OCI-LY7 (cell line): ENCODE measurements around the gene LMNTD2. TPM values are rescaled to one million over a fixed set of nuclear protein-coding genes. Genes with fewer than 3 reads are reported as not detected.

ENCODE experiments used
- BruUV-seq: library from RNA; stranded (reverse); fragments of 400-500 nt; replicated peaks from 2 replicates; lab custom pipeline; 2021; lab: Mats Ljungman, UMichigan
- CTCF ChIA-PET: fragments of 300-600 bp; sonication (Branson Sonifier 250); formaldehyde crosslinking; loops from one replicate; lab custom pipeline; 2022; ENCODE audit warnings: antibody characterized with exemption; ENCODE audit not compliant: unreplicated experiment; lab: Charles Lee
- POLR2A ChIA-PET: fragments of 300-600 bp; sonication (Branson Sonifier 250); formaldehyde crosslinking; loops from one replicate; lab custom pipeline; 2022; ENCODE audit warnings: antibody characterized with exemption; lab: Charles Lee
- DNase-seq: peaks from one replicate; pipeline ENCODE4 v3.0.0-alpha.2; 2015; ENCODE audit warnings: low spot score
- H2AFZ ChIP-seq: fragments of 200-600 bp; sonication (generic), shearing (Covaris generic); 2 replicates; pipeline ENCODE4 v1.6.1; 2014; ENCODE audit warnings: mild to moderate bottlenecking, antibody characterized with exemption, low read length, moderate library complexity
- H3K27ac ChIP-seq: fragments of 200-600 bp; sonication (generic); 2 replicates; pipeline ENCODE4 v1.5.1; 2014; ENCODE audit warnings: mixed run types, low read depth, mild to moderate bottlenecking, moderate library complexity, low read length, inconsistent platforms; ENCODE audit not compliant: poor library complexity, severe bottlenecking
- H3K36me3 ChIP-seq: fragments of 200-600 bp; sonication (generic); 2 replicates; pipeline ENCODE4 v1.6.1; 2014; ENCODE audit warnings: mild to moderate bottlenecking, antibody characterized with exemption, low read length, moderate library complexity, mixed read lengths; ENCODE audit not compliant: insufficient read depth
- H3K4me1 ChIP-seq: fragments of 200-600 bp; sonication (generic); 2 replicates; pipeline ENCODE4 v1.5.1; 2014; ENCODE audit warnings: mild to moderate bottlenecking, low read length; ENCODE audit not compliant: insufficient read depth, poor library complexity, severe bottlenecking
- H3K4me2 ChIP-seq: fragments of 200-600 bp; sonication (generic); 2 replicates; pipeline ENCODE4 v1.6.1; 2014; ENCODE audit warnings: mild to moderate bottlenecking, low read length
- H3K4me3 ChIP-seq: fragments of 200-600 bp; sonication (generic); 2 replicates; pipeline ENCODE4 v1.5.1; 2014; ENCODE audit warnings: mild to moderate bottlenecking, low read depth, low read length; ENCODE audit not compliant: poor library complexity, severe bottlenecking
- H3K79me2 ChIP-seq: fragments of 200-600 bp; sonication (generic); 2 replicates; pipeline ENCODE4 v1.6.1; 2016; ENCODE audit warnings: low read depth, mild to moderate bottlenecking, low read length, moderate library complexity, mixed read lengths; ENCODE audit not compliant: insufficient read depth
- H3K9me2 ChIP-seq: fragments of 200-600 bp; sonication (generic); 2 replicates; pipeline ENCODE4 v1.6.1; 2016; ENCODE audit warnings: mild to moderate bottlenecking, low read length, mixed read lengths; ENCODE audit not compliant: insufficient read depth
- H3K9me3 ChIP-seq: fragments of 200-600 bp; sonication (generic); 2 replicates; pipeline ENCODE4 v1.6.1; 2014; ENCODE audit warnings: mild to moderate bottlenecking, mixed run types, low read length, mixed read lengths
- H4K20me1 ChIP-seq: fragments of 200-600 bp; sonication (generic); 2 replicates; pipeline ENCODE4 v1.6.1; 2014; ENCODE audit warnings: mild to moderate bottlenecking, antibody characterized with exemption, low read length, moderate library complexity, mixed read lengths; ENCODE audit not compliant: insufficient read depth
- CTCF ChIP-seq: fragments of 200-600 bp; sonication (generic); conservative IDR thresholded peaks from 2 replicates; pipeline ENCODE4 v1.5.1; 2014; ENCODE audit warnings: mild to moderate bottlenecking, antibody characterized with exemption, low read length, moderate library complexity, mixed read lengths
- EZH2phosphoT487 ChIP-seq: fragments of 200-600 bp; sonication (generic); IDR thresholded peaks from 2 replicates; pipeline ENCODE4 v1.6.1; 2018; ENCODE audit warnings: low read depth, borderline replicate concordance, mild to moderate bottlenecking, mixed run types, antibody characterized with exemption, low read length, moderate library complexity, mixed read lengths
- intact Hi-C: fragments of 100-400 bp; cut with micrococcal nuclease; formaldehyde crosslinking; loops from one replicate; pipeline ENCODE4 v1.10.0; 2022; ENCODE audit not compliant: unreplicated experiment
- total RNA-seq, 2 experiments: library from RNA; depleted of rRNA in 1 of 2; stranded (reverse); fragments of >200 nt in 1 of 2; shearing (Covaris generic) in 1 of 2; gene quantifications; 2 replicates each; pipeline ENCODE4 v1.2.3, GENCODE V29; 2014 to 2022

The LMNTD2 gene
- total RNA-seq, 2 experiments from 2014 or later, result 4.7 to 17.7 TPM

- Histone ChIP-seq H3K4me3 (no peak overlapping the region), H3K4me2 (no peak overlapping the region), H4K20me1 (no peaks in the 10 kb centered on the region), H2AFZ (no peak overlapping the region), H3K36me3 (peaks cover 17% of the 10 kb centered on the region; the same call in 1 of the 2 replicates), H3K4me1 (peaks cover 28% of the 10 kb centered on the region), H3K79me2 (no peaks in the 10 kb centered on the region), H3K27ac (no peak overlapping the region), H3K9me3 (no peaks in the 10 kb centered on the region), H3K9me2 (no peaks in the 10 kb centered on the region)
- CTCF ChIA-PET, result no interaction called here
- no TSS peak for BruUV-seq
- POLR2A ChIA-PET, result no interaction called here
- DNase-seq, result no peak
- intact Hi-C loops, result no loop called here
- TF ChIP-seq CTCF, result no peak
- no peak for TF ChIP-seq EZH2phosphoT487
Measured at GRCh38 chr11:532986-533585, 27.5 kb downstream of the LMNTD2 start.

- CTCF ChIA-PET, result no interaction called here
- BruUV-seq, result no TSS peak
Measured at GRCh38 chr11:532527-532985, 28.0 kb downstream of the LMNTD2 start.

More at GRCh38 chr11:532527-532985, 28.0 kb downstream of the LMNTD2 start:
- H4K20me1 ChIP-seq, result no peaks in the 10 kb centered on the region
- no peak overlapping the region for H3K27ac ChIP-seq
- peaks cover 17% of the 10 kb centered on the region; the same call in 1 of the 2 replicates for H3K36me3 ChIP-seq
- peaks cover 23% of the 10 kb centered on the region for H3K4me1 ChIP-seq
- H2AFZ ChIP-seq, result no peak overlapping the region
- no peaks in the 10 kb centered on the region for H3K9me3 ChIP-seq
- intact Hi-C loops, result no loop called here
- DNase-seq, result no peak
- TF ChIP-seq EZH2phosphoT487, result no peak
- TF ChIP-seq CTCF, result no peak
- no peak overlapping the region for H3K4me2 ChIP-seq
- H3K79me2 ChIP-seq, result no peaks in the 10 kb centered on the region
- H3K9me2 ChIP-seq, result no peaks in the 10 kb centered on the region
- no peak overlapping the region for H3K4me3 ChIP-seq
- POLR2A ChIA-PET, result no interaction called here
